ENCODE measurements around the gene SIPA1L3. TPM values are rescaled to one million over a fixed set of nuclear protein-coding genes. Genes with fewer than 3 reads are reported as not detected.
A peak's percentile ranks its signal among the peaks of the same experiment; 100 is the strongest.

SIPA1L3 gene
- polyA plus RNA-seq, 1 donor from 2014 or later, result 2.8 TPM

DNA sequence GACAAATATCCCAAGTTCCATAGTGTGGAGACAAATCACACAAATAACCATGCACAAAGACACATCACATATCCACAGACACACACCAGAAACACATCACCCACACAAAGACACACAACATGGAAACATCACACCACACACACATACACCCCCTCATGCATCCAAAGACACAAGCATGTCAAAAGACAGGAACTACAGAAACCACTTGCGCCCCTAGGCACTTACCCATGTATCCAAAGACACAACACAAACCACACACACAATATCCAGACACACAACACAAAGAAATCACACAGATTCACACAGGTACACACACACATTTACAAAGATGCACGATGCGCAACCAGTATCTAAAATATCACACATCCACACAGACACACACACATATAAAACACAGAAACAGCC is 316.1 kb downstream of the SIPA1L3 start:
- H3K27ac ChIP-seq (ENCODE audit: low read length), result peak overlapping the region; percentile 52
- H3K79me2 ChIP-seq (replicated peaks; ENCODE audit: insufficient read depth, low read length), result peaks cover 46% of the 10 kb centered on the region
- no peaks in the 10 kb centered on the region for H3K9me3 ChIP-seq (ENCODE audit: low read length)
- H4K20me1 ChIP-seq (ENCODE audit: insufficient read depth), result no peaks in the 10 kb centered on the region
- no peaks in the 10 kb centered on the region for H3F3A ChIP-seq (ENCODE audit: insufficient read depth, low read length, poor library complexity, severe bottlenecking)
- H3K27me3 ChIP-seq (ENCODE audit: insufficient read depth, low read depth, low read length), result no peaks in the 10 kb centered on the region
- H3K4me3 ChIP-seq (ENCODE audit: low read length), result peak overlapping the region; percentile 80
- H3K9ac ChIP-seq (ENCODE audit: low read length), result peak overlapping the region; percentile 81
- H3K36me3 ChIP-seq (ENCODE audit: insufficient read depth, low read length), result no peaks in the 10 kb centered on the region
- peak overlapping the region; percentile 78 for H3K4me2 ChIP-seq (ENCODE audit: low read length)
- H2AFZ ChIP-seq (ENCODE audit: low read depth, low read length), result no peak overlapping the region
- TF ChIP-seq EP300 (conservative IDR thresholded peaks at IDR 0.05; ENCODE audit: poor library complexity, severe bottlenecking), result no peak
- TF ChIP-seq, protein P1, sequence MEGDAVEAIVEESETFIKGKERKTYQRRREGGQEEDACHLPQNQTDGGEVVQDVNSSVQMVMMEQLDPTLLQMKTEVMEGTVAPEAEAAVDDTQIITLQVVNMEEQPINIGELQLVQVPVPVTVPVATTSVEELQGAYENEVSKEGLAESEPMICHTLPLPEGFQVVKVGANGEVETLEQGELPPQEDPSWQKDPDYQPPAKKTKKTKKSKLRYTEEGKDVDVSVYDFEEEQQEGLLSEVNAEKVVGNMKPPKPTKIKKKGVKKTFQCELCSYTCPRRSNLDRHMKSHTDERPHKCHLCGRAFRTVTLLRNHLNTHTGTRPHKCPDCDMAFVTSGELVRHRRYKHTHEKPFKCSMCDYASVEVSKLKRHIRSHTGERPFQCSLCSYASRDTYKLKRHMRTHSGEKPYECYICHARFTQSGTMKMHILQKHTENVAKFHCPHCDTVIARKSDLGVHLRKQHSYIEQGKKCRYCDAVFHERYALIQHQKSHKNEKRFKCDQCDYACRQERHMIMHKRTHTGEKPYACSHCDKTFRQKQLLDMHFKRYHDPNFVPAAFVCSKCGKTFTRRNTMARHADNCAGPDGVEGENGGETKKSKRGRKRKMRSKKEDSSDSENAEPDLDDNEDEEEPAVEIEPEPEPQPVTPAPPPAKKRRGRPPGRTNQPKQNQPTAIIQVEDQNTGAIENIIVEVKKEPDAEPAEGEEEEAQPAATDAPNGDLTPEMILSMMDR (IDR thresholded peaks at IDR 0.05; ENCODE audit: poor library complexity, severe bottlenecking), result no peak
- H3K9me2 ChIP-seq (ENCODE audit: insufficient read depth, low read length), result no peaks in the 10 kb centered on the region

DNA sequence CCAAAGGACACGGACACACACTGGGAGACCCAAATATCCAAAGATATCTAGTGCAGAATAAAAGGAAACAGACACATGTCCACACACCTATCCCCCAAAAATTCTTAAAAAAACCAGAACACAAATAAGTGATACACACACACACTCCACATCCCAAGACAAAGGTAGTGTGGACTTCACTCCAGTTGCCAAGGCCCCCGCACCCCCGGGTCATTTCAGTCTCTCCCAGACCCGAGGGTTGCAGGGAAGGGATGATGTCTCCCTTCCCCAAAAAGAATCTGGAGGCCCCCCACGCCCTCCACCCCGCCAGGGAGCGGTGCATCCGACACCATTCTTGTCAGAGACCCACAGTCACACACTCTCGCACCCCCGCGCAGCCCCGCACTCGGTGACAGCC is 316.6 kb downstream of the SIPA1L3 start:
- peak overlapping the region; percentile 52 for H3K27ac ChIP-seq (ENCODE audit: low read length)
- H3K9ac ChIP-seq (ENCODE audit: low read length), result peak overlapping the region; percentile 81
- H3K9me3 ChIP-seq (ENCODE audit: low read length), result no peaks in the 10 kb centered on the region
- H2AFZ ChIP-seq (ENCODE audit: low read depth, low read length), result no peak overlapping the region
- H3K4me3 ChIP-seq (ENCODE audit: low read length), result peak overlapping the region; percentile 80
- H3F3A ChIP-seq (ENCODE audit: insufficient read depth, low read length, poor library complexity, severe bottlenecking), result no peaks in the 10 kb centered on the region
- TF ChIP-seq EZH2 (IDR thresholded peaks at IDR 0.05; ENCODE audit: borderline replicate concordance, insufficient read depth, low read length, poor library complexity, severe bottlenecking), result no peak
- no peak for TF ChIP-seq MXI1 (conservative IDR thresholded peaks at IDR 0.05; ENCODE audit: poor library complexity, severe bottlenecking)
- TF ChIP-seq, protein P1 (IDR thresholded peaks at IDR 0.05; ENCODE audit: poor library complexity, severe bottlenecking), result no peak
- TF ChIP-seq RAD21 (conservative IDR thresholded peaks at IDR 0.05), result no peak
- no peak for TF ChIP-seq TAF1 (IDR thresholded peaks at IDR 0.05; ENCODE audit: low read depth)
- TF ChIP-seq SMC3 (conservative IDR thresholded peaks at IDR 0.05; ENCODE audit: poor library complexity), result no peak
- H4K20me1 ChIP-seq (ENCODE audit: insufficient read depth), result no peaks in the 10 kb centered on the region
- H3K79me2 ChIP-seq (replicated peaks; ENCODE audit: insufficient read depth, low read length), result peaks cover 48% of the 10 kb centered on the region
- no peaks in the 10 kb centered on the region for H3K36me3 ChIP-seq (ENCODE audit: insufficient read depth, low read length)
- H3K9me2 ChIP-seq (ENCODE audit: insufficient read depth, low read length), result no peaks in the 10 kb centered on the region
- no peaks in the 10 kb centered on the region for H3K27me3 ChIP-seq (ENCODE audit: insufficient read depth, low read depth, low read length)
- peak overlapping the region; percentile 78 for H3K4me2 ChIP-seq (ENCODE audit: low read length)

DNA sequence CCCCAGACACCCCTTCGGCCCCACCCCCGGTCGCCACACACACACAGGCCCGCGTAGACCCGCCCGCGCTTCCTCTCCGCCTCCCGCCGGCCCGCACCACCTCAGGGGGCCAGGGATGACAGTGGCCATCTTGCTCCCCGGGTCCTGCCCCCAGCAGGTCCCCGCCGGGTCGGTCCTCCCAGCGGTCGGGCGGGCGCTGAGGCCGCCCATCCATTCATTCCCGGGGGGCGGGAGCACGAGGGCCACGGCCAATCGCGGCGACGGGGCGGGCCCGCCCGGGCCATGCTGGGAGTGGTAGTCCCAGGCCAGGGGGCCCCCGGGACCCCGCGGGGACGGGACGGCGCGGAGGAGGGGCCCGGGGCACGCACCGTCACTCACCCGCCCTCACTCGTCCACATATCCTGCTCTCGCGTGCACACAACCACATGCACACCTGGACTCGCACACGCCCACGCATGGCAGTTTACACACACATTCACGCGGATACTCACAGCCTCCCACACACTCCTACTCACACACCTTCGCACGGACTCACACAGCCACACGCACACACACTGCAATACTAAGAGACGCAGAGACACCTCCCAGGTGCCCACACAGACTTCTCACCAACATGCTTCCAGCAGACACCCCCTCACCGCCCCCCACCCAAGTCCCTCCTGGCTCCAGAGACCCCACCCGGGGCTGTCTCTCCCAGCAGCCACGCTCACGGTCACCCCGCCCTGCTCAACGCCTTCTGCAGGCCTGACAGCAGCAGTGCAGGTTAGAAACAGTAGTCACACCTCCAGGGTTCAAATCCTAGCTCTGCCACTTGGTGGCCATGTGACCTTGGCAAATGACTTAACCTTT is 317.2 kb downstream of the SIPA1L3 start, which contains the start of gene DPF1:
DPF1 (minus strand) TSS at position 209 of the 849 bp plus-strand sequence; CDS start at position 129, 80 bp downstream.
- Histone ChIP-seq H3F3A (ENCODE audit: insufficient read depth, low read length, poor library complexity, severe bottlenecking) (no peaks in the 10 kb centered on the region), H3K9ac (ENCODE audit: low read length) (peak within 1 kb of the TSS; percentile 81), H3K79me2 (replicated peaks; ENCODE audit: insufficient read depth, low read length) (peaks cover 53% of the 10 kb centered on the region), H2AFZ (ENCODE audit: low read depth, low read length) (no peak within 1 kb of the TSS), H4K20me1 (ENCODE audit: insufficient read depth) (no peaks in the 10 kb centered on the region), H3K9me2 (ENCODE audit: insufficient read depth, low read length) (no peaks in the 10 kb centered on the region), H3K27me3 (ENCODE audit: insufficient read depth, low read depth, low read length) (no peaks in the 10 kb centered on the region), H3K4me3 (ENCODE audit: low read length) (peak within 1 kb of the TSS; percentile 80), H3K36me3 (ENCODE audit: insufficient read depth, low read length) (no peaks in the 10 kb centered on the region), H3K4me2 (ENCODE audit: low read length) (peak within 1 kb of the TSS; percentile 78), H3K9me3 (ENCODE audit: low read length) (no peaks in the 10 kb centered on the region), H3K27ac (ENCODE audit: low read length) (peak within 1 kb of the TSS; percentile 52)
- TF ChIP-seq SMC3 (conservative IDR thresholded peaks at IDR 0.05; ENCODE audit: poor library complexity) (peak; percentile 25), MXI1 (conservative IDR thresholded peaks at IDR 0.05; ENCODE audit: poor library complexity, severe bottlenecking) (peak; percentile 88), EZH2 (IDR thresholded peaks at IDR 0.05; ENCODE audit: borderline replicate concordance, insufficient read depth, low read length, poor library complexity, severe bottlenecking) (no peak), EP300 (conservative IDR thresholded peaks at IDR 0.05; ENCODE audit: poor library complexity, severe bottlenecking) (peak; percentile 17), TAF1 (IDR thresholded peaks at IDR 0.05; ENCODE audit: low read depth) (peak; percentile 48), POLR2AphosphoS5 (IDR thresholded peaks at IDR 0.05) (peak; percentile 73)
- TF ChIP-seq, protein P2, sequence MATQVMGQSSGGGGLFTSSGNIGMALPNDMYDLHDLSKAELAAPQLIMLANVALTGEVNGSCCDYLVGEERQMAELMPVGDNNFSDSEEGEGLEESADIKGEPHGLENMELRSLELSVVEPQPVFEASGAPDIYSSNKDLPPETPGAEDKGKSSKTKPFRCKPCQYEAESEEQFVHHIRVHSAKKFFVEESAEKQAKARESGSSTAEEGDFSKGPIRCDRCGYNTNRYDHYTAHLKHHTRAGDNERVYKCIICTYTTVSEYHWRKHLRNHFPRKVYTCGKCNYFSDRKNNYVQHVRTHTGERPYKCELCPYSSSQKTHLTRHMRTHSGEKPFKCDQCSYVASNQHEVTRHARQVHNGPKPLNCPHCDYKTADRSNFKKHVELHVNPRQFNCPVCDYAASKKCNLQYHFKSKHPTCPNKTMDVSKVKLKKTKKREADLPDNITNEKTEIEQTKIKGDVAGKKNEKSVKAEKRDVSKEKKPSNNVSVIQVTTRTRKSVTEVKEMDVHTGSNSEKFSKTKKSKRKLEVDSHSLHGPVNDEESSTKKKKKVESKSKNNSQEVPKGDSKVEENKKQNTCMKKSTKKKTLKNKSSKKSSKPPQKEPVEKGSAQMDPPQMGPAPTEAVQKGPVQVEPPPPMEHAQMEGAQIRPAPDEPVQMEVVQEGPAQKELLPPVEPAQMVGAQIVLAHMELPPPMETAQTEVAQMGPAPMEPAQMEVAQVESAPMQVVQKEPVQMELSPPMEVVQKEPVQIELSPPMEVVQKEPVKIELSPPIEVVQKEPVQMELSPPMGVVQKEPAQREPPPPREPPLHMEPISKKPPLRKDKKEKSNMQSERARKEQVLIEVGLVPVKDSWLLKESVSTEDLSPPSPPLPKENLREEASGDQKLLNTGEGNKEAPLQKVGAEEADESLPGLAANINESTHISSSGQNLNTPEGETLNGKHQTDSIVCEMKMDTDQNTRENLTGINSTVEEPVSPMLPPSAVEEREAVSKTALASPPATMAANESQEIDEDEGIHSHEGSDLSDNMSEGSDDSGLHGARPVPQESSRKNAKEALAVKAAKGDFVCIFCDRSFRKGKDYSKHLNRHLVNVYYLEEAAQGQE (IDR thresholded peaks at IDR 0.05; ENCODE audit: borderline replicate concordance), result no peak
- TF ChIP-seq, protein P1 (IDR thresholded peaks at IDR 0.05; ENCODE audit: poor library complexity, severe bottlenecking), result peak; percentile 54

Data from neural cell (in vitro differentiated cells).